Astrocyte (in vitro differentiated cells and primary cell): ENCODE results near the gene CCNI. TPM values are rescaled to one million over a fixed set of nuclear protein-coding genes. Genes with fewer than 3 reads are reported as not detected.

Source experiments
- DNase-seq: peaks from one replicate; pipeline ENCODE4 v3.0.0-alpha.2; 2010; ENCODE audit warnings: low read depth
- FAIRE-seq: peaks from 2 replicates; lab custom pipeline; 2011; peaks lifted over from hg19 to GRCh38; lab: Jason Lieb, UNC
- H2AFZ ChIP-seq: 2 replicates; pipeline ENCODE4 v1.6.0; 2012; ENCODE audit warnings: low read depth, low read length, inconsistent platforms
- H3K27ac ChIP-seq: 2 replicates; pipeline ENCODE4 v1.5.1; 2011; ENCODE audit warnings: low read depth, low read length, inconsistent platforms
- H3K27me3 ChIP-seq: 2 replicates; pipeline ENCODE4 v1.6.0; 2011; ENCODE audit warnings: low read length, inconsistent platforms; ENCODE audit not compliant: insufficient read depth
- H3K36me3 ChIP-seq: 2 replicates; pipeline ENCODE4 v1.5.1; 2011; ENCODE audit warnings: low read length, inconsistent platforms; ENCODE audit not compliant: insufficient read depth
- H3K4me1 ChIP-seq: 2 replicates; pipeline ENCODE4 v1.5.1; 2011; ENCODE audit warnings: low read length, inconsistent platforms; ENCODE audit not compliant: insufficient read depth
- H3K4me2 ChIP-seq: 2 replicates; pipeline ENCODE4 v1.6.0; 2012; ENCODE audit warnings: low read length, inconsistent platforms
- H3K4me3 ChIP-seq: 2 replicates; pipeline ENCODE4 v1.5.1; 2011; ENCODE audit warnings: low read depth, mild to moderate bottlenecking, low read length, inconsistent platforms; ENCODE audit not compliant: insufficient read depth
- H3K79me2 ChIP-seq: 2 replicates; pipeline ENCODE4 v1.6.0; 2012; ENCODE audit warnings: mild to moderate bottlenecking, low read length, inconsistent platforms; ENCODE audit not compliant: insufficient read depth
- H3K9ac ChIP-seq: 2 replicates; pipeline ENCODE4 v1.6.0; 2012; ENCODE audit warnings: mild to moderate bottlenecking, low read length, inconsistent platforms
- H3K9me3 ChIP-seq: 2 replicates; pipeline ENCODE4 v1.5.1; 2012; ENCODE audit warnings: low read depth, mild to moderate bottlenecking, low read length, inconsistent platforms; ENCODE audit not compliant: insufficient read depth
- H4K20me1 ChIP-seq: 2 replicates; pipeline ENCODE4 v1.6.0; 2012; ENCODE audit warnings: low read length, inconsistent platforms; ENCODE audit not compliant: insufficient read depth
- H3K27ac Mint-ChIP-seq: one replicate; pipeline ENCODE4 v1.8.0; 2021; ENCODE audit warnings: mild to moderate bottlenecking, mixed read lengths; ENCODE audit not compliant: unreplicated experiment
- H3K27me3 Mint-ChIP-seq: one replicate; pipeline ENCODE4 v1.8.0; 2021; ENCODE audit warnings: low read depth, mixed read lengths; ENCODE audit not compliant: unreplicated experiment
- H3K36me3 Mint-ChIP-seq: one replicate; pipeline ENCODE4 v1.8.0; 2021; ENCODE audit warnings: low read depth, mixed read lengths; ENCODE audit not compliant: unreplicated experiment
- H3K4me1 Mint-ChIP-seq: one replicate; pipeline ENCODE4 v1.8.0; 2021; ENCODE audit warnings: low read depth, mixed read lengths; ENCODE audit not compliant: unreplicated experiment
- H3K4me3 Mint-ChIP-seq: one replicate; pipeline ENCODE4 v1.8.0; 2021; ENCODE audit warnings: mild to moderate bottlenecking, moderate library complexity, mixed read lengths; ENCODE audit not compliant: unreplicated experiment
- H3K9me3 Mint-ChIP-seq: one replicate; pipeline ENCODE4 v1.8.0; 2021; ENCODE audit warnings: mild to moderate bottlenecking, mixed read lengths; ENCODE audit not compliant: unreplicated experiment
- CTCF ChIP-seq: IDR thresholded peaks from 2 replicates; pipeline ENCODE4 v1.5.1; 2011; ENCODE audit warnings: low read depth, mild to moderate bottlenecking, inconsistent platforms, low read length, moderate library complexity; ENCODE audit not compliant: insufficient read depth
- EZH2 ChIP-seq: IDR thresholded peaks from 2 replicates; pipeline ENCODE4 v1.6.1; 2012; ENCODE audit warnings: mild to moderate bottlenecking, low read length, inconsistent platforms; ENCODE audit not compliant: insufficient read depth
- total RNA-seq: library from RNA; stranded (reverse); gene quantifications from 2 replicates; pipeline ENCODE4 v1.2.1, GENCODE V29; 2021

CCNI gene
- total RNA-seq, 1 donor from 2014 or later, result 141 TPM

DNA sequence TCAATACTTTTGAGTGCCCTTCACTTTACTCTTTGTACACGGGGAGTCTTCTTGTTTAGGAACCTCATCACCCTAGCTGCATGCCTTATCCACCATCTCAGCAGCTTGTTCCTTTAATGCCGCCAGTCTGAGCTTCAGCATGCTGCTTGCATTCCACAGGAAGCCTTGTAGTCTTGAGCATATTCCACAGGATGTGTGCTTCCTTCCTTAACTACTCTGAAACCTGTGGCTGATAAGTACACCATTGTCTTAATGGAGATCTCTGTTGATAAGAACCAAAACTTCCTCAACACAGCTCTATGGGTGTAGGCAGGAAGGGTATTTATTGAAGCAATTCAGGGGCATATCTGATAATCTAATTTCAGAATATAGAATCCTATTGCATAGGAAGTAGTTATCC is 24.4 kb upstream of the CCNI start:
- peaks cover 3% of the 10 kb centered on the region for H3K4me1 ChIP-seq
- no peak overlapping the region for H3K4me2 ChIP-seq
- H3K27ac ChIP-seq, result no peak overlapping the region
- H3K27me3 ChIP-seq, result no peaks in the 10 kb centered on the region
- no peaks in the 10 kb centered on the region for H4K20me1 ChIP-seq
- no peak overlapping the region for H3K9ac ChIP-seq
- no peaks in the 10 kb centered on the region for H3K36me3 ChIP-seq
- Mint-ChIP-seq H3K36me3 (no peaks in the 10 kb centered on the region), H3K4me1 (peaks cover 8% of the 10 kb centered on the region), H3K4me3 (no peak overlapping the region), H3K27ac (no peak overlapping the region), H3K27me3 (no peaks in the 10 kb centered on the region), H3K9me3 (no peaks in the 10 kb centered on the region)
- FAIRE-seq (no peak), DNase-seq (no peak)
- no peak overlapping the region for H3K4me3 ChIP-seq
- TF ChIP-seq CTCF, result no peak
- no peak for TF ChIP-seq EZH2
- no peaks in the 10 kb centered on the region for H3K9me3 ChIP-seq
- H2AFZ ChIP-seq, result no peak overlapping the region
- H3K79me2 ChIP-seq, result no peaks in the 10 kb centered on the region

DNA sequence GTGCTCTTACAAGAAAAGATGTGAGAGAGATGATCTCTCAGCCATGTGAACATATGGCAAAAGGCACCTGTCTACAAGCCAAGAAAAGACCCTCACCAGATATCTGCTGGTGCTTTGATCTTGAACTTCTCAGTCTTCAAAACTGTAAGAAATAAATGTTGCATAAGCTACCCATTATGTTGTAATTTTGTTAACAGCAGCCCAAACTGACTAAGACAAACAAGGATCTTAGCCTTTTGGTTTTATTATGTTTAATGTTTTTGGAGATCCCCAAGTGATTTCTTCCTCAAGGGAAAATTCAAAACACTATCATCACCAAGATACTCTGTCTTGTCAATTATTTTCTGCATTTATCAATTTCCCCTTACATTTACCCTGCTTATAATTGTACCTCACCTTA is 21.8 kb upstream of the CCNI start:
- no peak overlapping the region for H3K4me2 ChIP-seq
- no peak overlapping the region for H3K27ac ChIP-seq
- H3K4me1 Mint-ChIP-seq, result peaks cover 17% of the 10 kb centered on the region

More for the DNA sequence above, 21.8 kb upstream of the CCNI start:
- Mint-ChIP-seq H3K27me3 (no peaks in the 10 kb centered on the region), H3K27ac (no peak overlapping the region), H3K4me3 (no peak overlapping the region), H3K9me3 (no peaks in the 10 kb centered on the region), H3K36me3 (no peaks in the 10 kb centered on the region)
- H3K4me1 ChIP-seq, result peaks cover 10% of the 10 kb centered on the region
- no peaks in the 10 kb centered on the region for H3K9me3 ChIP-seq
- no peak overlapping the region for H3K4me3 ChIP-seq
- no peak overlapping the region for H2AFZ ChIP-seq
- no peak for TF ChIP-seq CTCF
- TF ChIP-seq EZH2, result no peak
- H3K9ac ChIP-seq, result no peak overlapping the region
- DNase-seq, result no peak
- no peaks in the 10 kb centered on the region for H3K36me3 ChIP-seq
- no peaks in the 10 kb centered on the region for H4K20me1 ChIP-seq
- no peak for FAIRE-seq
- no peaks in the 10 kb centered on the region for H3K27me3 ChIP-seq
- no peaks in the 10 kb centered on the region for H3K79me2 ChIP-seq
